Stimulated activated naive B cell treated with anti-CD40 and anti-IgM and Interleukin-4, amounts not matched to agents 10 μg/mL and 1 μg/mL and 100 μg/mL, for 72 hours (primary cell): ENCODE results near the gene TRIM65.

Source experiments
- ATAC-seq, 2 donors: fragments of 150-1000 bp; cut with Tn5 transposase; replicated peaks; 2 replicates each; pipeline ENCODE4 v1.10.0; 2021; ENCODE audit warnings: moderate library complexity in 1 of 2
- DNase-seq: peaks from one replicate; pipeline ENCODE4 v3.0.0; 2021
- H3K27ac Mint-ChIP-seq: one replicate; pipeline ENCODE4 v1.8.0; 2022; ENCODE audit warnings: mild to moderate bottlenecking, mixed read lengths
- H3K27me3 Mint-ChIP-seq, 2 donors: one replicate each; pipeline ENCODE4 v1.8.0; 2022; ENCODE audit warnings: mixed read lengths in 2 of 2
- H3K36me3 Mint-ChIP-seq, 2 donors: one replicate each; pipeline ENCODE4 v1.8.0; 2022; ENCODE audit warnings: mixed read lengths in 2 of 2, mild to moderate bottlenecking in 1 of 2
- H3K4me1 Mint-ChIP-seq, 2 donors: one replicate each; pipeline ENCODE4 v1.8.0; 2022; ENCODE audit warnings: mixed read lengths in 2 of 2, mild to moderate bottlenecking in 1 of 2
- H3K4me3 Mint-ChIP-seq, 2 donors: one replicate each; pipeline ENCODE4 v1.8.0; 2022; ENCODE audit warnings: mild to moderate bottlenecking in 2 of 2, mixed read lengths in 2 of 2, moderate library complexity in 1 of 2
- H3K9me3 Mint-ChIP-seq, 2 donors: one replicate each; pipeline ENCODE4 v1.8.0; 2022; ENCODE audit warnings: mixed read lengths in 2 of 2, mild to moderate bottlenecking in 1 of 2

TRIM65 gene, protein sequence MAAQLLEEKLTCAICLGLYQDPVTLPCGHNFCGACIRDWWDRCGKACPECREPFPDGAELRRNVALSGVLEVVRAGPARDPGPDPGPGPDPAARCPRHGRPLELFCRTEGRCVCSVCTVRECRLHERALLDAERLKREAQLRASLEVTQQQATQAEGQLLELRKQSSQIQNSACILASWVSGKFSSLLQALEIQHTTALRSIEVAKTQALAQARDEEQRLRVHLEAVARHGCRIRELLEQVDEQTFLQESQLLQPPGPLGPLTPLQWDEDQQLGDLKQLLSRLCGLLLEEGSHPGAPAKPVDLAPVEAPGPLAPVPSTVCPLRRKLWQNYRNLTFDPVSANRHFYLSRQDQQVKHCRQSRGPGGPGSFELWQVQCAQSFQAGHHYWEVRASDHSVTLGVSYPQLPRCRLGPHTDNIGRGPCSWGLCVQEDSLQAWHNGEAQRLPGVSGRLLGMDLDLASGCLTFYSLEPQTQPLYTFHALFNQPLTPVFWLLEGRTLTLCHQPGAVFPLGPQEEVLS

DNA sequence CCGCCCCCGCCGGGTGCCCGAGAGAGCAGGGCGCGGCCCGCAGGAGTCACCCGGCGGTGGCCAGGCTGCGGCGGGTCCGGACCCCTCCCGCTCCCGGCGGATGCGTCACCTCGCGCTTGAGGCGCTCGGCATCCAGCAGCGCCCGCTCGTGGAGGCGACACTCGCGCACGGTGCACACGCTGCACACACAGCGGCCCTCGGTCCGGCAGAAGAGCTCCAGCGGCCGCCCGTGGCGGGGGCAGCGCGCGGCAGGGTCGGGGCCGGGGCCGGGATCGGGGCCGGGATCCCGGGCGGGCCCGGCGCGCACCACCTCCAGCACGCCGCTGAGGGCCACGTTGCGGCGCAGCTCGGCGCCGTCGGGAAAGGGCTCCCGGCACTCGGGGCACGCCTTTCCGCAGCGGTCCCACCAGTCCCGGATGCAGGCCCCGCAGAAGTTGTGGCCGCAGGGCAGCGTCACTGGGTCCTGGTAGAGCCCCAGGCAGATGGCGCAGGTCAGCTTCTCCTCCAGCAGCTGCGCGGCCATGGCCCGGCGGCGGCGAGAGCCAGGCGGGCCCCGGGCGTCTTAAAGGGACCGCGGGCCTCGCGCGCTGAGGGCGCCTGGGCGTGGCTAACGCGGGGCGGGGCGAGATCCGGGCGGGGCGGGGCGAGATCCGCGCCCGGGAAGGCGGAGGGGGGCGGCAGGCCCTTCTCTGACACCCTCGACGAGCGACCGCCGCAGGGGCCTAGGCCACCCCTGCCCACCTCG, at the start of gene TRIM65:
Gene TRIM65, minus strand, starts transcription at position 537 of the 745 bp plus-strand sequence. Its CDS starts 14 bp downstream, at position 523.
- peak within 1 kb of the TSS; percentile 91 for H3K27ac Mint-ChIP-seq
- H3K4me3 Mint-ChIP-seq: peak within 1 kb of the TSS; percentile 78 to 84
- H3K4me1 Mint-ChIP-seq: peaks cover 26 to 47% of the 10 kb centered on the region in 2 donors
- no peaks in the 10 kb centered on the region for H3K9me3 Mint-ChIP-seq
- H3K36me3 Mint-ChIP-seq: peaks cover 33 to 51% of the 10 kb centered on the region in 2 donors
- no peaks in the 10 kb centered on the region for H3K27me3 Mint-ChIP-seq
- DNase-seq: peak; percentile 73
- ATAC-seq: peak; percentile 89

DNA sequence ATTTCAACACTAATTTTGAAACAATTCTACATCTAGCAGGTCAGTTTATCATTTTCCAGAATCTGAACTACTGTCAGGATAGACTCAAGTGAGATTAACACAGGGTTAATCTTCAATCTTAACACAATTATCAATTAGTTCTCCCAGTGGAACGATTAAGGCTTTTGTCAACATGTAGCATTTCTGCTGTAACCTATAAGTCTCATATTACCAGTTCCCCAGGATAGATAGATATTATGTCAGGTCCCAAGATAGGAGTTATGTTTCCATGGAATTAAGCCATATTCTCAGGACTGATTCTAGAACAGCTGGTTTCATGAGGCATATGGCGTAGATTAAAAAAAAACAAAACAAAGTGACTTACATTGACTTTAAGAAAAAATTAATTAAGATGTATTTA, 48.5 kb upstream of the TRIM65 start:
- ATAC-seq (no peak), DNase-seq (no peak)
- Mint-ChIP-seq H3K4me1 (peaks cover 9 to 15% of the 10 kb centered on the region in 2 donors), H3K27ac (no peak overlapping the region), H3K36me3 (peaks cover 12 to 13% of the 10 kb centered on the region in 2 donors), H3K9me3 (no peaks in the 10 kb centered on the region), H3K4me3 (no peak overlapping the region), H3K27me3 (no peaks in the 10 kb centered on the region)

DNA sequence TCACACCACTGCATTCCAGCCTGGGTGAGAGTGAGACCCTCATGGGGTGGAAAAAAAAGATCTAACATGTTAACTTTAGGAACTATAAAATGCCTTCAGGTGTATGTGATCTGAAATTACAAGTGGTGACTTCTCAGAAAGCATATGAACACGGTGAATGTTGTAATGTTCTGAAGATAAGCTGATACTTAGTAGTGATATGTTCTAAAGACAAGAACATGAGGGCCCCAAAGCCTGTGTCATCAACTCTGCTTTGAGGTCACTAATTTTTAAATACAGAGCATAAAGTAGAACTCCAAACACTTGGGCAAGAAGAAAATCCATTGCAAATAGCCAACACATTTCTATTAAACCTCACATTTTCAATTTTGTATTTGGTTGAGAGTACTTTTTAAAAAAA, 46.7 kb upstream of the TRIM65 start:
- peaks cover 9 to 18% of the 10 kb centered on the region in 2 donors for H3K4me1 Mint-ChIP-seq

DNA sequence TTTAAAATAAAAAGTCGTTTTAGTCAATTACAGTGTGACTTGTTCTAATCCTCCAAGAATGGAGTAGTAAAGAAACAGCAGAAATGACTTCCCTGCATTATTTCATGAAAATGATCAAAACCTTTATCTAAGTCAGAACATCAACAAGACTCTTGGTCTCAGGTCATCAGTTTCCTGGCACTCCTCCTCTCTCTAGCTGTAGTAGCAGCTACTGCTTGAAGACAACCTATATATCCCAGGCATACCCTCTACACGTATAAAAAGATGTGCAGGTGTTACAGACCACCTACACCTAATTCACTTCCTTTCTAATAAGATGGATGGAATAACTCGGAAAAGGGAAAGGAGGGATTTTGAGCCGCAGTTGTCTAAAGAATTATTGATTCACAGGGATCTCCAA, 45.7 kb upstream of the TRIM65 start:
- DNase-seq (no peak), ATAC-seq (no peak)
- H3K27ac Mint-ChIP-seq: no peak overlapping the region
- H3K36me3 Mint-ChIP-seq: peaks cover 0 to 5% of the 10 kb centered on the region in 2 donors
- no peaks in the 10 kb centered on the region for H3K27me3 Mint-ChIP-seq
- H3K9me3 Mint-ChIP-seq: no peaks in the 10 kb centered on the region
- H3K4me3 Mint-ChIP-seq: no peak overlapping the region
- H3K4me1 Mint-ChIP-seq: peaks cover 9 to 18% of the 10 kb centered on the region in 2 donors

More for the DNA sequence above, 46.7 kb upstream of the TRIM65 start:
- ATAC-seq: no peak
- Mint-ChIP-seq H3K27me3 (no peaks in the 10 kb centered on the region), H3K9me3 (no peaks in the 10 kb centered on the region), H3K4me3 (no peak overlapping the region), H3K27ac (no peak overlapping the region), H3K36me3 (peaks cover 0 to 4% of the 10 kb centered on the region in 2 donors)
- no peak for DNase-seq

DNA sequence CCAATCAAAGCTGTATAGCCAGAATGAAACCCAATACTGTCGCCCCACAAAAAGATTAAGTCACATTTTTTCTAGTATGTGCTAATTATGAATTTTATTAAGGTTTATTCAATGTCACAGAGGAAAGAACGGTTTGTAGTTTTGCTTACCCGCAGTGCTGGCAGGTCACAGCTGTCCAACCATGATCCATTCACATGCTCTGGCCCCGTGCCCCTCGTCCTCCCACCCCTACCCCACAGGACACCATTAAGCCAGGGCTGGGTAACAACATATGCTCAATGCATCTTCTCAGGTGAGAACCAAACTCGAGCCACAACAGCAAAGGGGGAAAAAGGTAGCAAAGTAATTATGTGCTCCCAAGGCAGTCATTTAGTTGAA, 44.7 kb upstream of the TRIM65 start:
- DNase-seq: no peak
- ATAC-seq: no peak
- Mint-ChIP-seq H3K9me3 (no peaks in the 10 kb centered on the region), H3K4me1 (peaks cover 9 to 18% of the 10 kb centered on the region in 2 donors), H3K36me3 (peaks cover 0 to 5% of the 10 kb centered on the region in 2 donors), H3K4me3 (peak overlapping the region; percentile 89 to 91), H3K27ac (peak overlapping the region; percentile 85), H3K27me3 (no peaks in the 10 kb centered on the region)

DNA sequence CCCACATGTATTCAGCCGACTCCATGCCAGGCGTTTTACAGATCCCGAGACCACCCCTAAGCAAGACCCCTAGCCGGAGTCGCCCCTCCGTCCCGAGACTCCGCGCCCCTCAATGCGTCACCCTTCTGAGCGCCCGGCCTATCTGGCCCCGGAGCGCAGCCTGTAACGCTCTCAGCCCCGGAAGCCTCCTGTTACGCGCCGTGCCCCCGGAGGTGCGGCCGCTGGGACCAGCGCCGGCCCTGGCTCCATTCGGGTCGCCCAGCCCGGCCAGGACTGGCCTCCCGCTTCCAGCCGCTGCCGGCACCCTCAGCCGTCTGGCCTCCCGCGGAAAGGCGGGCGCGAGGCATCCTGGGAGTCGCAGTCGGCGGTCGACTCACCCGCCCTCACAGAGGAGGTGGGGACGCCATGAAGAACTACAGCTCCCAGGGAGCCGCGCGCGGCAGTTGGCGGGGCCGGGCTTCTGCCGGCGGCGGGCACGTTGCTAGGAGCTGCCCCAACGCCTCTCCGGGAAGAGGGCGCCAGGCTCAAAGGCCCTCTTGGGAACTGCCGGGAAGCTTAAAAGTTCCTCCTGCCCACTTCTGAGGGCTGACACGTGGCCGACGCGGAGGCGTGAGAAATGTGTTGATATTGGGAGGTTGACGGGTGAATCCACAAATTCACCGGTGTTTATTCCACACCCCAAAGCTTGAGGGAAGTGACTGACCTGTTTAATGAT, 44.1 kb upstream of the TRIM65 start, which contains the start of gene FBF1:
Gene FBF1, minus strand, starts transcription at position 316 of the 715 bp plus-strand sequence. CDS start 2,893 bp downstream, outside the sequence.
- H3K36me3 Mint-ChIP-seq: peaks cover 0 to 5% of the 10 kb centered on the region in 2 donors
- no peaks in the 10 kb centered on the region for H3K9me3 Mint-ChIP-seq
- peak within 1 kb of the TSS; percentile 89 to 91 for H3K4me3 Mint-ChIP-seq
- peaks cover 9 to 18% of the 10 kb centered on the region in 2 donors for H3K4me1 Mint-ChIP-seq
- ATAC-seq (peak; percentile 99), DNase-seq (peak; percentile 87)
- no peaks in the 10 kb centered on the region for H3K27me3 Mint-ChIP-seq
- H3K27ac Mint-ChIP-seq: peak within 1 kb of the TSS; percentile 85

DNA sequence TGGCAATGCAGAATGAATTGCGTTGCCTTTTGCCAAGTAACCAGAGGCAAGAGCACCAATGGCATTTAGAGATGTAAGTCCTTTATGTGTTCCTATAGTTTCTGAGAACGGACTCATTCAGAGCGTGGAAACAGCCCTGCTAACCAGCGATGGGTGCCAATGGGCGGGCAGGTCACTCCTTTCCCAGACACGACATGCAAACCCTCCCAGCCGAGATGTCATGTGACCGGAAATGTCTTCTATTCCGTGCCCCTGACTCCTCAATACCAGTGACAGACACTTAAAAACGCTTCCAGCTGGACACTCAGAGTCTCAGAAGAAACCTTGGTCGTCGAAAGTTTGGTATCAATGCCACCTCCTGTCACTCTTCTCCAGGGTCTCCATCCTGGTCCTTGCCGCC, 40.9 kb upstream of the TRIM65 start:
- Mint-ChIP-seq H3K4me1 (peaks cover 9 to 18% of the 10 kb centered on the region in 2 donors), H3K9me3 (no peaks in the 10 kb centered on the region), H3K36me3 (peaks cover 0 to 5% of the 10 kb centered on the region in 2 donors), H3K27ac (no peak overlapping the region), H3K4me3 (no peak overlapping the region), H3K27me3 (no peaks in the 10 kb centered on the region)
- no peak for DNase-seq
- ATAC-seq: no peak

DNA sequence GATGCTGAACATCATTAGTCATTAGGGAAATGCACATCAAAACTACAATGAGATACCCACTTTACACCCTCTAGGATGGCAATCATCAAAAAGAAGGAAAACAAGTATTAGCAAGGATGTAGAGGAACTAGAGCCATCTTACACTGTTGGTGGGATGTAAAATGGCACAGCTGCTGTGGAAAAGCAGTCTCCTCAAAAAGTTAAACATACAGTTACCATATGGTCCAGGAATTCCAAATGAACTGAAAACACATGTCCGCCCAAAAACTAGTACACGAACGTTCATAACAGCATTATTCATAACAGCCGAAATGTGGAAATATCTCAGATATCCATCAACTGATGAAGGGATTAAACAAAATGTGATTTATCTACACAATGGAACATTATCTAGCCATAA, 37.1 kb upstream of the TRIM65 start:
- Mint-ChIP-seq H3K4me1 (no peaks in the 10 kb centered on the region), H3K27me3 (no peaks in the 10 kb centered on the region), H3K9me3 (no peaks in the 10 kb centered on the region), H3K4me3 (no peak overlapping the region), H3K36me3 (peaks cover 0 to 5% of the 10 kb centered on the region in 2 donors), H3K27ac (no peak overlapping the region)
- DNase-seq: no peak
- no peak for ATAC-seq

DNA sequence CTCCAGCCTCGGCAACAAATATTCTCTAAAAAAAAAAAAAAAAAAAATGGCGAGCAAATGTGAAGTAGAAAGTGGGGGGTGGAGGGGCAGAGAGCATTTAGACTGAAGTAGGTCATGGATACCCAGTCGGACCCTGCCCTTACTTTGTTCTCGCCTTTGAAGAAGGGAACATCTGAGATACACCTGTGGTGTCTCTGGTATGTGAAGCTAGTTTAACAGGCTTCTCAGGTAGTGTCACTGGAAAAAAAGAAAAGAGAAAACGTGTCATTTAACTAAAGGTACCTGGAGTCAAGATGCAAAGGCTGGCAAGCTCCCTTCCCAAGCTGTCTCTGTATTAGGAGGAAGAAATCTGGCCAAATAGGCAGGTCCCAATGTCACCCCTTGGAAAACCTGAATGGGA, 36.1 kb upstream of the TRIM65 start:
- Mint-ChIP-seq H3K4me1 (no peaks in the 10 kb centered on the region), H3K9me3 (no peaks in the 10 kb centered on the region), H3K27ac (no peak overlapping the region), H3K4me3 (no peak overlapping the region), H3K36me3 (peaks cover 0 to 6% of the 10 kb centered on the region in 2 donors), H3K27me3 (no peaks in the 10 kb centered on the region)
- DNase-seq (no peak), ATAC-seq (no peak)

DNA sequence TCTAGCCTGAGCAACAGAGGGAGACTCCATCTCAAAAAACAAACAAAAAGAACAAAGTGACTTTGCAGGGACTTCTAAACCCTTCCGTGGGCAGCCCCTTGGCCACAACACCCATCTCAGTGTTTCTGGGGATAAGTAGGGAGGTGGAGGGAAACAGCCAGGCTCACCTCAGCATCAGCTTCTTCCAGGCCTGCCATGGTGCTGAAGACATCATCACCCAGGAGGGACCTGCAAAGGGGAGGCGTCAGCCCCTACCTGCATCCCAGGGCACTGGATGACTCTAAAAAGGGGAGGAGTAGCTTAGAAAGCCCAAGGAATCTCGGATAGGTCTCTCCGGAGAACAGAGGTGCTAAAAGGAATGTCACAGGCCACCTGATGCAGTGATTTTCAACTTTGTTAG, 34.3 kb upstream of the TRIM65 start:
- ATAC-seq (no peak), DNase-seq (no peak)
- Mint-ChIP-seq H3K36me3 (peaks cover 0 to 7% of the 10 kb centered on the region in 2 donors), H3K4me3 (no peak overlapping the region), H3K4me1 (no peaks in the 10 kb centered on the region), H3K27me3 (no peaks in the 10 kb centered on the region), H3K27ac (no peak overlapping the region), H3K9me3 (no peaks in the 10 kb centered on the region)

DNA sequence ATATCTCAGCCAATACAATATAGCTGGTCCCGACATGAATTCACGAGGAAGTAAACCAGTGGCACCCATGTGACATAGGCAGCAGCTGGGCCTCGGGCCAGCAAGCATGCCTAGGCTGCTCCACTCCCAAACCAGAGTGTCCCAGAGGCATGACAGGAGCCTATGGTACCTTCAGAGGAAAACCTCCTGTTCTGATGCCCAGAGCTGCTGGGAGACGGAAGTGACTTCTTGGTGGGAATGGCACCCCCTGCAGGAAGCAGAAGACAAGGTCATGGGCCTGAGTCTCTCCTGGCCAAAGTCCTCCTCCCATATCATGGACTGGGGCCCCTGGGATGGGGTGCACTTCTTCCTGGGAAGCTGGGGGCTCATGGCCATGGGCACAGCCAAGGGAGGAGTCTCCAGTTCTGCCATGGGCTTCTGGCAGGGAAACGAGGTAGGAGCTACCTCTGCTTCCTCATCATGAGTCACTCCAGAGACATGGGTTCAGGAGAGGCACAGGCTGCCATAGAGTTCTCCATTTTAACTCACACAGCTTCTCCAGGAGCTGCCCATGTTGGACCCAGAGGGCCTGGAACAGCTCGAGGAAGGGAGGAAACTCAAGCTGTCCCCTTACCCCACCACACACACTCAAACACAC, 30.7 kb upstream of the TRIM65 start:
- no peak overlapping the region for H3K27ac Mint-ChIP-seq
- H3K36me3 Mint-ChIP-seq: peaks cover 4 to 11% of the 10 kb centered on the region in 2 donors
- no peak overlapping the region for H3K4me3 Mint-ChIP-seq
- H3K27me3 Mint-ChIP-seq: no peaks in the 10 kb centered on the region
- no peaks in the 10 kb centered on the region for H3K4me1 Mint-ChIP-seq
- ATAC-seq (peak in 1 of 2 donors; percentile 48), DNase-seq (no peak)
- H3K9me3 Mint-ChIP-seq: no peaks in the 10 kb centered on the region

DNA sequence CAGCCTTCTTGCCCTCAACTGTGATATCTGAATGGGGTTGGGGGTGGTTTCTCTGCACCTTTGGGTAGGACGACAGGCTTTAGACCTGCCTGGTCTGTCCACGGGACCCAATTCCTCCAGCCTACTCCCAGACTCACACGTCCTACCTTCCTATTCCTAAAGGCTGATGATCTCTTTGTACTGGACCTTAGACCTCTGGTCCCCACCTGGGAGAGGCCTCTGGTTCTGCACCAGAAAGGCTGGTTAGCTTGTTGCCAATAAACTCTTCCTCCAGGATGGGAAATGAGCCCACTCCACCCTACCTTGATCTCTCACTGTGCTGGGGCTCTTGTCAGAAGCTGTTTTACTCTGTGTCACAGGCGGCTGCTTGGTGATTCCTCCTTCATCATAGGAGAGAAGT, 29.7 kb upstream of the TRIM65 start:
- DNase-seq (no peak), ATAC-seq (no peak)
- H3K4me3 Mint-ChIP-seq: no peak overlapping the region
- H3K36me3 Mint-ChIP-seq: peaks cover 5 to 15% of the 10 kb centered on the region in 2 donors
- H3K4me1 Mint-ChIP-seq: no peaks in the 10 kb centered on the region
- no peaks in the 10 kb centered on the region for H3K9me3 Mint-ChIP-seq
- H3K27ac Mint-ChIP-seq: peak overlapping the region; percentile 56
- H3K27me3 Mint-ChIP-seq: no peaks in the 10 kb centered on the region

DNA sequence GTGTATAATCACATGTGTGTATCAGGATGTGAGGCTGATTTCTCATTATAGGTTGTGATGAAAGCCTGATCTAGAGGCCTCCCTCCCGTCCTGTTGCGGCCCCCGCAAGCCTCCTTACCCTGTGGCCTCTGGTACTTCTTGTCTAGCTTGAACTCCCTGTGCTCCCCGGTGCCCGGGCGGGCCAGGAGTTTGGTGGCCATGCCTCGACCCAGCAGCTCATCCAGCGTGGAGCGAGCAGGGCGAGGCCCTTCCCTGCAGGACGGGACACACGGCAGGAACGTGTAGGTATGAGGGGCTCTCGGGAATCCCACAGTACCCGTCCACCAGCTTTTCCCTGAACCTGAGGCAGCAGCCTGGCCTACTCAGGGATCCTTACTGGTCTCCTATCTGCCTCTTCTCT, 29.2 kb upstream of the TRIM65 start:
- Mint-ChIP-seq H3K9me3 (no peaks in the 10 kb centered on the region), H3K36me3 (peaks cover 5 to 15% of the 10 kb centered on the region in 2 donors), H3K27ac (no peak overlapping the region), H3K4me3 (no peak overlapping the region), H3K27me3 (no peaks in the 10 kb centered on the region), H3K4me1 (no peaks in the 10 kb centered on the region)
- DNase-seq (no peak), ATAC-seq (no peak)

DNA sequence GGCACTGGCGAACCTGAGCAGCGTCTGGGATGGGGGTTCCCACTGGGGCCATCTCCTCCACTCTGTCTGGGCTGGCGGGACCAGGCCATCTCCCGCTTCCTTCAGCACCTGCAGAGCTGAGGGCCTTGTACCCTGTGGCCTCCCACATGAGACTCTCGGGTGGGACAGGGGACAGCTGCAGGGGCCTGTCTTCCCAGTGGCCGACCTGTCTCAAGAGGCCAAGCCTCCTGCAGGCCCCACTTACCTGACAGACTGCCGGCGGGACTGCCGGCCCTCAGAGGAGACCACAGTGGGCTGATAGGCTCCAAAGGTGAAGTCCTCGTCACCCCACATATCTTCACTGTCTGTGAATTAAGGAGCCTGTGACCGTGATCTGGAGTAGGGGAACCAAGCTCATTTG, 28.4 kb upstream of the TRIM65 start:
- DNase-seq: no peak
- Mint-ChIP-seq H3K4me3 (no peak overlapping the region), H3K9me3 (no peaks in the 10 kb centered on the region), H3K4me1 (no peaks in the 10 kb centered on the region), H3K36me3 (peaks cover 5 to 15% of the 10 kb centered on the region in 2 donors), H3K27me3 (no peaks in the 10 kb centered on the region), H3K27ac (no peak overlapping the region)
- no peak for ATAC-seq
